ENCODE measurements around the gene PIGC.

Gene PIGC

DNA sequence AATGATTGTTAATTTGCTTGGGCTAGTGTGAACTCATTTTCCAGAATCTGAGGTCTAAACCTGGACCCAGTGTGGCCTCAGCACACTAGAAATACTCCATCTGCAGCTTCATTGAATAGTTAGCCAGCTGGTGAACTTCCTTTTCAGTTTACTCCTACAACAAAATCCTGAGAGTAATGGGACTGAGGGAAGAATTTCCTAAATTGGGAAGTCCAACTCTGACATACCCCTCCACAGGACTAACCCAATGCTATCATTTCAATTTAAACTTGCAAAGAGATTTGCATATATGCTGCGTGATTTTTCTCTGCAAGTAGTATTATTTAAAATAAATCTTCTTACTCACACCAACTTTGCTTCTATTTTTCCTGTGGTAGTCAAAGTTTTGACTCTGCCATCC is 27.8 kb upstream of the PIGC start:
- CTCF ChIA-PET: no interaction called here
- TF ChIP-seq, protein P1, sequence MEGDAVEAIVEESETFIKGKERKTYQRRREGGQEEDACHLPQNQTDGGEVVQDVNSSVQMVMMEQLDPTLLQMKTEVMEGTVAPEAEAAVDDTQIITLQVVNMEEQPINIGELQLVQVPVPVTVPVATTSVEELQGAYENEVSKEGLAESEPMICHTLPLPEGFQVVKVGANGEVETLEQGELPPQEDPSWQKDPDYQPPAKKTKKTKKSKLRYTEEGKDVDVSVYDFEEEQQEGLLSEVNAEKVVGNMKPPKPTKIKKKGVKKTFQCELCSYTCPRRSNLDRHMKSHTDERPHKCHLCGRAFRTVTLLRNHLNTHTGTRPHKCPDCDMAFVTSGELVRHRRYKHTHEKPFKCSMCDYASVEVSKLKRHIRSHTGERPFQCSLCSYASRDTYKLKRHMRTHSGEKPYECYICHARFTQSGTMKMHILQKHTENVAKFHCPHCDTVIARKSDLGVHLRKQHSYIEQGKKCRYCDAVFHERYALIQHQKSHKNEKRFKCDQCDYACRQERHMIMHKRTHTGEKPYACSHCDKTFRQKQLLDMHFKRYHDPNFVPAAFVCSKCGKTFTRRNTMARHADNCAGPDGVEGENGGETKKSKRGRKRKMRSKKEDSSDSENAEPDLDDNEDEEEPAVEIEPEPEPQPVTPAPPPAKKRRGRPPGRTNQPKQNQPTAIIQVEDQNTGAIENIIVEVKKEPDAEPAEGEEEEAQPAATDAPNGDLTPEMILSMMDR (conservative IDR thresholded peaks at IDR 0.05; ENCODE audit: low read depth): no peak
- no peak for DNase-seq (ENCODE audit: low spot score)
- POLR2A ChIA-PET (ENCODE audit: low non-redundant PET): no interaction called here
- H3K27ac ChIP-seq: no peak overlapping the region

DNA sequence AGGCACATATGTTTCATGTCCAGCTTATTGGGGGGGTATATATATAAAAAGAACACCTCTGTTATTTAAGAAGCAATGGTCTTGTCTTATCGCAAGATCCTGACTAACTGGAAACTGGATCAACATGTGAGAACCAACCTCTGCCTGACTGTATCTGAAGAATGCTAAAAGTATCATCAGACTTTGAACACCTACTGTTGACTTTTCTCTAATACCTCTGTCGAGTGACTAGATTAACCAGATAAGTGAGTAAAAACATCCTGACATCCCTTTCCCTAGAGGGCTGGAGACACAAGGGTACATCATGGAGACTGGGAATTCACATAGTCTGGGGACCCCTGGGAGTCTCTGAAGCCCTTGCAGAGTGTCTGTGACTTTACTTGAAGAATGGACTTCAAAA is 26.3 kb upstream of the PIGC start:
- no peak overlapping the region for H3K27ac ChIP-seq
- POLR2A ChIA-PET (ENCODE audit: low non-redundant PET): no interaction called here
- TF ChIP-seq, protein P1 (conservative IDR thresholded peaks at IDR 0.05; ENCODE audit: low read depth): no peak
- no peak for DNase-seq (ENCODE audit: low spot score)
- CTCF ChIA-PET: no interaction called here

DNA sequence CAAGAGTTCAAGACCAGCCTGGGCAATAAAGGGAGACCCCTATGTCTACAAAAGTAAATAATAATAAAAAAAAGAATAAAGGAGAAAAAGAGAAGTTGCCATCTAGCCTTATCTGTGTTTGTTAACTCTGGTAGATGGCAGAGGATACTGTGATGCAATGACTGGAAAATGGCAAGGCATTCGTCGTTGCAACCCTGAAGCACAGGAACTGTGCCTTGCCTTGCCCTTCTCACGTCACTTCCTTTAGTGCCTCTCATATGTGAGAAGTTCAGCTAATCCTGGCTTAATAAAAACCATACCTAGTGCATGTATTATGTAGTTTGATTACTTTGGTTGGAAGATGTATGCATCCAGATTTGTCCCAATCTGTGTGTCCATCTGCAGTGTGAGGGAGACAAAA is 25.8 kb upstream of the PIGC start:
- no peak overlapping the region for H3K27ac ChIP-seq
- POLR2A ChIA-PET (ENCODE audit: low non-redundant PET): no interaction called here
- DNase-seq (ENCODE audit: low spot score): no peak
- TF ChIP-seq, protein P1 (conservative IDR thresholded peaks at IDR 0.05; ENCODE audit: low read depth): no peak
- CTCF ChIA-PET: no interaction called here

DNA sequence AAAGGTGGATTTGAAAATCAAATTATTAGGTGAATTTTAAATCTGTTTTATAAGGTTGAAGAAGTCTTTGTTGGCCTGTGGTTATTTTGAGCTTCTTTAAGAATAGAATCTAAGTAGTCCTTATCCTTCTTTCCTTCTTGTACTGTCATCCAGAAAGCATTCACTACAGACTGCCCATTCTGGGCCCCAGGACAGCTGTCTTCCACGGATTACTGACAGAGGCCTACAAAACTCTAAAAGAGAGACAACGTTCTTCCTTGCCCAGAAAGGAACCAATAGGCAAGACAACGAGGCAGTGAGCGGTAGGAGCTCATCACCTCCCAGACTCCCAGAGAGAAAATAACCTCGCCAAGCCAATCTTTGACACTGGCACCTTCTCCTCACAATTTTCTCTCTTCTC is 24.4 kb upstream of the PIGC start:
- TF ChIP-seq, protein P1 (conservative IDR thresholded peaks at IDR 0.05; ENCODE audit: low read depth): no peak
- CTCF ChIA-PET: no interaction called here
- H3K27ac ChIP-seq: no peak overlapping the region
- no peak for DNase-seq (ENCODE audit: low spot score)
- POLR2A ChIA-PET (ENCODE audit: low non-redundant PET): no interaction called here

DNA sequence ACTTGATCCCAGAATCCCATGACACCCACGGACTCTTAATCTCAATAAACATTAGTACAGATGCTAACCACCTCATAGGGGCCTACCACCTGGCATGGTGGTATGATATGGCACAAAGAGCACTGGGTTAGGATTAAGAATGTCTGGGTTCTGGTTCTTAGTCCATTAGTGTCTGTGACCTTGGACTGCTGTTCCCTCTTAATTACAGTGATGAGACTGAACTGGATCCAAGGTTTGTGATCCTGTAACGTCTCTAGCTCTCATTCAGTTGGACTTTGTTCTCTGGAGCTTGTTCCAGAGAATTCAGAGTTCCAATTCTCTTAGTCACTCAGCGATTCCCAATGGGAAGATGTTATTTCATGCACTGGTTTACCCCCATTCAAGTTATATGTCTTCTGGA is 23.6 kb upstream of the PIGC start:
- H3K27ac ChIP-seq: no peak overlapping the region
- TF ChIP-seq, protein P1 (conservative IDR thresholded peaks at IDR 0.05; ENCODE audit: low read depth): no peak
- ChIA-PET POLR2A (ENCODE audit: low non-redundant PET) (no interaction called here), CTCF (no interaction called here)
- no peak for DNase-seq (ENCODE audit: low spot score)

DNA sequence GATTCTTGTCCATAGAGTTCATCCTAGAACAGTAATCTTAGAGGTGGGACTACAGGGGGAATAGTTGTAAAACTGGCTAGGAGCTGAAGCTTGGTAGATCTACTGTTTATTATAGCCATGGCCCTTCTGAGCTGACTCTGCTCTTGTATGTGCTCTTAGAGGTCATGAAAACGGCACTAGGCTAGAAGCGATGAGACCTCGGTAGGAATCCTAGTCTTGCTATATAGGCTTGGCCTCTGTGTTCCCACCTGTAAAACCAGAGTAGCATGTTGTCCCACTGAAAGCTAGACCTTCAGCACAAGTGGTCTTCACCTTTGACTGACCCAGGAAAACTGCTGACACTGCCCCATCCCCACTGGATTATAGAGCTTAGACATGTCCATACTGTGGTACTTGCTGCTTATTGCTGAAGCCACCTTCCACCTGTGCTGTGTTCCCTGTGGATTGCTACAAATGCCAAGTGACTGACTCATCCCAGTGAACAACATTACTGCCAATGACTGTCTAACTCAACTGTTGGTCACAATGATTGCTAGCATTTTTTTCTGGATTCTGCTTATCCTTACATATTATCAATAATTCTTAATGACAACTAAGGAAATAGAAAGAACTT is 23.0 kb upstream of the PIGC start:
- no peak overlapping the region for H3K27ac ChIP-seq
- no peak for DNase-seq (ENCODE audit: low spot score)
- CTCF ChIA-PET: no interaction called here
- TF ChIP-seq, protein P1 (conservative IDR thresholded peaks at IDR 0.05; ENCODE audit: low read depth): no peak
- POLR2A ChIA-PET (ENCODE audit: low non-redundant PET): no interaction called here

DNA sequence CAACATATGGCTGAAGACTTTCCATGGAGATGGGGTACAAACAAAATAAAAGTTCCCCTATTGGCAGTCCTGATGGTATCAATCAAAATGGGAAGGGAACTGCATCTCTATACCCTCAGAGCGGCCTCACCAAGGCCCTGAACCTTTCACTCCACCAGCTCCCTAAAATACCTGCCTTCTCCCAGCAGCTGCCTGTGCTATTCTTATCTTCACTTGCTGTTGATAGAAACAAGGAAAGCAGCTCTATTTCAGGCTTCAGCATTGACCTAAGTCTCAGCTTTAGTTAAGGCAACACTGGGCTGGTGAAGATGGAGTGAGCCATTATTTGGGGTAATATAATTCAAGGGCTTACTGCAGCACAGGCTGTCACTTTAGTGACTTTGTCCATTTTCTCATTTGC is 21.7 kb upstream of the PIGC start:
- TF ChIP-seq, protein P1 (conservative IDR thresholded peaks at IDR 0.05; ENCODE audit: low read depth): no peak
- DNase-seq (ENCODE audit: low spot score): no peak
- no peak overlapping the region for H3K27ac ChIP-seq
- ChIA-PET CTCF (no interaction called here), POLR2A (ENCODE audit: low non-redundant PET) (no interaction called here)
